H9 (cell line): ENCODE measurements around the gene RBPJ. TPM values are rescaled to one million over a fixed set of nuclear protein-coding genes. Genes with fewer than 3 reads are reported as not detected.

Experiments used
- DNase-seq: peaks from one replicate; pipeline ENCODE4 v3.0.0-alpha.2; 2017
- H2AFZ ChIP-seq: one replicate; pipeline ENCODE4 v1.6.1; 2013; ENCODE audit warnings: mild to moderate bottlenecking, low read length, control low read depth, moderate library complexity
- H2AK5ac ChIP-seq: 2 replicates; pipeline ENCODE4 v1.6.1; 2013; ENCODE audit warnings: low read length, control low read depth, mixed read lengths; ENCODE audit not compliant: insufficient read length
- H2BK120ac ChIP-seq: one replicate; pipeline ENCODE4 v1.6.1; 2013; ENCODE audit warnings: low read depth, mild to moderate bottlenecking, low read length, control low read depth, inconsistent platforms; ENCODE audit not compliant: poor library complexity, severe bottlenecking
- H2BK12ac ChIP-seq: 2 replicates; pipeline ENCODE4 v1.6.1; 2013; ENCODE audit warnings: low read length, control low read depth, mixed read lengths, low read depth; ENCODE audit not compliant: insufficient read length
- H2BK15ac ChIP-seq: 2 replicates; pipeline ENCODE4 v1.6.1; 2013; ENCODE audit warnings: low read depth, low read length, control low read depth
- H2BK20ac ChIP-seq: one replicate; pipeline ENCODE4 v1.6.1; 2013; ENCODE audit warnings: low read depth, mild to moderate bottlenecking, low read length, control low read depth, inconsistent platforms; ENCODE audit not compliant: poor library complexity, severe bottlenecking
- H2BK5ac ChIP-seq: 2 replicates; pipeline ENCODE4 v1.6.1; 2013; ENCODE audit warnings: low read length, control low read depth, mixed read lengths; ENCODE audit not compliant: insufficient read length
- H3K14ac ChIP-seq: 2 replicates; pipeline ENCODE4 v1.6.1; 2013; ENCODE audit warnings: low read length, control low read depth; ENCODE audit not compliant: insufficient read depth
- H3K18ac ChIP-seq: 2 replicates; pipeline ENCODE4 v1.6.1; 2013; ENCODE audit warnings: low read depth, mild to moderate bottlenecking, mixed read lengths, low read length, control low read depth; ENCODE audit not compliant: insufficient read length
- H3K23ac ChIP-seq: 2 replicates; pipeline ENCODE4 v1.6.1; 2013; ENCODE audit warnings: low read length, control low read depth, mixed read lengths, low read depth; ENCODE audit not compliant: insufficient read length
- H3K23me2 ChIP-seq: 2 replicates; pipeline ENCODE4 v1.6.1; 2013; ENCODE audit warnings: low read depth, mild to moderate bottlenecking, mixed read lengths, low read length, control low read depth; ENCODE audit not compliant: insufficient read length, poor library complexity, severe bottlenecking
- H3K27ac ChIP-seq: 2 replicates; pipeline ENCODE4 v1.5.1; 2013; ENCODE audit warnings: low read length, control low read depth, mixed read lengths, low read depth; ENCODE audit not compliant: insufficient read length
- H3K27me3 ChIP-seq: 2 replicates; pipeline ENCODE4 v1.6.1; 2013; ENCODE audit warnings: low read length, control low read depth, inconsistent platforms; ENCODE audit not compliant: insufficient read depth
- H3K4ac ChIP-seq: 2 replicates; pipeline ENCODE4 v1.6.1; 2013; ENCODE audit warnings: low read depth, mild to moderate bottlenecking, control low read depth, inconsistent platforms, low read length, moderate library complexity
- H3K4me1 ChIP-seq: 2 replicates; pipeline ENCODE4 v1.6.1; 2013; ENCODE audit warnings: low read length, control low read depth, inconsistent platforms; ENCODE audit not compliant: insufficient read depth
- H3K4me2 ChIP-seq: 2 replicates; pipeline ENCODE4 v1.6.1; 2013; ENCODE audit warnings: low read length, control low read depth, mixed read lengths; ENCODE audit not compliant: insufficient read length, insufficient read depth
- H3K56ac ChIP-seq: 2 replicates; pipeline ENCODE4 v1.6.1; 2013; ENCODE audit warnings: low read depth, mild to moderate bottlenecking, mixed read lengths, low read length, control low read depth; ENCODE audit not compliant: insufficient read length
- H3K79me1 ChIP-seq: 2 replicates; pipeline ENCODE4 v1.6.1; 2013; ENCODE audit warnings: low read depth, mild to moderate bottlenecking, moderate library complexity, low read length, control low read depth, inconsistent platforms; ENCODE audit not compliant: insufficient read depth, poor library complexity, severe bottlenecking
- H3K79me2 ChIP-seq: 2 replicates; pipeline ENCODE4 v1.6.1; 2013; ENCODE audit warnings: low read length, control low read depth, inconsistent platforms; ENCODE audit not compliant: insufficient read depth
- H3K9ac ChIP-seq: 2 replicates; pipeline ENCODE4 v1.6.1; 2013; ENCODE audit warnings: low read length, control low read depth, mixed read lengths; ENCODE audit not compliant: insufficient read length; ENCODE audit errors: extremely low read depth
- H3K9me3 ChIP-seq: one replicate; pipeline ENCODE4 v1.6.1; 2013; ENCODE audit warnings: low read depth, low read length, inconsistent platforms; ENCODE audit not compliant: control insufficient read depth
- H3T11ph ChIP-seq: one replicate; pipeline ENCODE4 v1.6.1; 2013; ENCODE audit warnings: mild to moderate bottlenecking, low read length, control low read depth, inconsistent platforms
- H4K20me1 ChIP-seq: one replicate; pipeline ENCODE4 v1.6.1; 2013; ENCODE audit not compliant: control insufficient read depth, insufficient read length, insufficient read depth
- H4K5ac ChIP-seq: 2 replicates; pipeline ENCODE4 v1.6.1; 2013; ENCODE audit warnings: low read depth, mild to moderate bottlenecking, mixed read lengths, low read length, control low read depth; ENCODE audit not compliant: insufficient read length
- H4K8ac ChIP-seq: replicated peaks from 2 replicates; pipeline ENCODE4 v1.6.1; 2013; ENCODE audit warnings: low read length, control low read depth, mixed read lengths, low read depth; ENCODE audit not compliant: insufficient read length
- H4K91ac ChIP-seq: 2 replicates; pipeline ENCODE4 v1.6.1; 2013; ENCODE audit warnings: low read depth, mild to moderate bottlenecking, moderate library complexity, mixed read lengths, low read length, control low read depth; ENCODE audit not compliant: insufficient read length
- H3K27ac Mint-ChIP-seq, 3 experiments: 2 replicates in 2 of 3; 3 replicates in 1 of 3; pipeline ENCODE4 v1.8.0; 2020 to 2021; ENCODE audit warnings: mixed read lengths in 3 of 3, mild to moderate bottlenecking in 1 of 3, moderate library complexity in 1 of 3
- H3K27me3 Mint-ChIP-seq: 2 replicates; pipeline ENCODE4 v1.8.0; 2021; ENCODE audit warnings: low read depth, mild to moderate bottlenecking, moderate library complexity, mixed read lengths
- H3K36me3 Mint-ChIP-seq, 3 experiments: 2 replicates in 2 of 3; 3 replicates in 1 of 3; pipeline ENCODE4 v1.8.0; 2020 to 2021; ENCODE audit warnings: low read depth in 3 of 3, mixed read lengths in 3 of 3; ENCODE audit not compliant: insufficient read depth in 1 of 3
- H3K4me1 Mint-ChIP-seq, 2 experiments: 2 replicates each; pipeline ENCODE4 v1.8.0; 2020; ENCODE audit warnings: mixed read lengths in 2 of 2
- H3K4me3 Mint-ChIP-seq, 2 experiments: 2 replicates in 1 of 2; 3 replicates in 1 of 2; pipeline ENCODE4 v1.8.0; 2020 to 2021; ENCODE audit warnings: mild to moderate bottlenecking in 2 of 2, mixed read lengths in 2 of 2, moderate library complexity in 1 of 2
- H3K9me3 Mint-ChIP-seq, 2 experiments: 2 replicates in 1 of 2; 3 replicates in 1 of 2; pipeline ENCODE4 v1.8.0; 2020; ENCODE audit warnings: mild to moderate bottlenecking in 2 of 2, mixed read lengths in 2 of 2, moderate library complexity in 1 of 2
- CTCF ChIP-seq: fragments of 200-600 bp; sonication (generic); conservative IDR thresholded peaks from 3 replicates; pipeline ENCODE4 v1.8.0; 2021; ENCODE audit warnings: antibody characterized with exemption, mild to moderate bottlenecking
- WGBS: extraction: QIAGEN DNeasy Blood & Tissue Kit; methylation state at CpG from one replicate; pipeline ENCODE4 v1.1.7; 2013; ENCODE audit warnings: missing lambda C conversion rate, low lambda C conversion rate, mixed read lengths; ENCODE audit not compliant: insufficient read length; ENCODE audit errors: extremely low coverage; 5-methylcytosine and 5-hydroxymethylcytosine counted together
- total RNA-seq: library from RNA; stranded (reverse); gene quantifications from 2 replicates; pipeline ENCODE4 v1.2.1, GENCODE V29; 2021

The RBPJ gene
- total RNA-seq, 1 experiment from 2014 or later, result 166 TPM

DNA sequence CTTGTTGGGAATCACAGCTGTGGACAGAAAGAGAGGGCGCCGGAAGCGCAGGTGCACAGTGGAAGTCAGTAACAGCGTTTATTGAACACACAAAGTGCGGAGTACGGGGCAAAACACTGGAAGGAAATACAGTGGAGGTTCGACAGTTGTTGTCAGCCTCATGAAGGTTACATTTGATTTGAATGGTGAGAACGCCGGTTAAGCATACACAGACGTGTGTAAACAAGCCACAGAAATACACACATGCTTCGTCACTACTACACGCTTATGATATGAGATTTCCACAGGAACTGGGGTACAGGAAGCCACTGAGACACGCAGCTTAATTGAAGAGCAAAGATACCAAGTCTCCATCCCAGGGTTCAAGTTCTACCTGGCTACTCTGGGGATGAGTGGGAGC is 157.5 kb downstream of the RBPJ start:
- H3K27me3 ChIP-seq, result no peaks in the 10 kb centered on the region
- H3T11ph ChIP-seq, result no peak overlapping the region
- Mint-ChIP-seq H3K27ac (no peak overlapping the region), H3K4me3 (no peak overlapping the region), H3K36me3 (no peaks in the 10 kb centered on the region), H3K4me1 (peaks cover 3 to 7% of the 10 kb centered on the region in 2 experiments; a peak in 3 of 4 replicates), H3K9me3 (no peaks in the 10 kb centered on the region), H3K27me3 (no peaks in the 10 kb centered on the region; the same call in 1 of the 2 replicates)
- H3K9ac ChIP-seq, result no peak overlapping the region
- no peak for TF ChIP-seq CTCF
- H2BK15ac ChIP-seq, result no peak overlapping the region
- H4K8ac ChIP-seq, result no peak overlapping the region
- no peak overlapping the region for H3K23ac ChIP-seq
- H2BK12ac ChIP-seq, result no peak overlapping the region
- H3K14ac ChIP-seq, result no peak overlapping the region
- no peak overlapping the region for H4K91ac ChIP-seq
- H3K4ac ChIP-seq, result no peak overlapping the region
- no peak overlapping the region for H2AFZ ChIP-seq
- H3K4me2 ChIP-seq, result no peak overlapping the region
- no peak overlapping the region for H3K18ac ChIP-seq
- H2BK5ac ChIP-seq, result no peak overlapping the region
- H3K9me3 ChIP-seq, result no peaks in the 10 kb centered on the region
- no peak overlapping the region for H3K56ac ChIP-seq
- no peak overlapping the region for H4K5ac ChIP-seq
- H3K79me1 ChIP-seq, result no peaks in the 10 kb centered on the region
- no peak for DNase-seq
- no peaks in the 10 kb centered on the region for H3K23me2 ChIP-seq
- no peak overlapping the region for H2AK5ac ChIP-seq
- no peak overlapping the region for H2BK120ac ChIP-seq
- no peak overlapping the region for H3K27ac ChIP-seq
- H4K20me1 ChIP-seq, result no peaks in the 10 kb centered on the region
- no peaks in the 10 kb centered on the region; the same call in 1 of the 2 replicates for H3K4me1 ChIP-seq
- no peaks in the 10 kb centered on the region for H3K79me2 ChIP-seq
- WGBS, result no CpG with 5 or more reads among the region's 13 CpGs
- H2BK20ac ChIP-seq, result no peak overlapping the region
